ENCODE data around the gene RCVRN. TPM values are rescaled to one million over a fixed set of nuclear protein-coding genes. Genes with fewer than 3 reads are reported as not detected.

RCVRN gene
- total and polyA plus RNA-seq, 2 donors (not counting 1 experiment from before 2014, with no cell fraction given) = not detected

DNA sequence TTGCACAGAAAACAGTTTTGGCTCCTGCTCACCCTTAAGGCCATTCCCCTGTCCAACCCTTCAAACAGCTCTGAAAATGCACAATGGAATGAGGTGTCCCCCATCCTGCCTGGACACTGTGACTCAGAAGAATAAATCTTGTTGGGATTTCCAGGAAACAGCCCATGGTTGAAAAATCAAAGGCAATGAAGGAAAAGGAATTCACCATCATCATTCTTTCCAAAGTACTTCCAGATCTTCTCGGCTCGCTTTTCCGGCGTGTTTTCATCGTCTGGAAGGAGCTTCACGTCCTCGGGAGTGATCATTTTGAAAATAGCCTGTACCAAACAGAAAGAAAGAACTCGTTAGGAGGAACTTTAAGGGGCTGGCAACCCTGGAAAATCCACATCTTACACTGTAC is 4.3 kb downstream of the RCVRN start:
- H3K9me3 ChIP-seq (ENCODE audit: control insufficient read depth, insufficient read depth, low read depth, low read length) = no peaks in the 10 kb centered on the region
- peak overlapping the region; percentile 14 for H3K27ac ChIP-seq (ENCODE audit: insufficient read depth, low read length)
- no peaks in the 10 kb centered on the region for H4K20me1 ChIP-seq (ENCODE audit: control insufficient read depth, extremely low read depth, insufficient read depth, low read length)
- H3K4me2 ChIP-seq (ENCODE audit: extremely low read depth, insufficient read depth, low read length) = peak overlapping the region; percentile 44
- TF ChIP-seq, protein P1, sequence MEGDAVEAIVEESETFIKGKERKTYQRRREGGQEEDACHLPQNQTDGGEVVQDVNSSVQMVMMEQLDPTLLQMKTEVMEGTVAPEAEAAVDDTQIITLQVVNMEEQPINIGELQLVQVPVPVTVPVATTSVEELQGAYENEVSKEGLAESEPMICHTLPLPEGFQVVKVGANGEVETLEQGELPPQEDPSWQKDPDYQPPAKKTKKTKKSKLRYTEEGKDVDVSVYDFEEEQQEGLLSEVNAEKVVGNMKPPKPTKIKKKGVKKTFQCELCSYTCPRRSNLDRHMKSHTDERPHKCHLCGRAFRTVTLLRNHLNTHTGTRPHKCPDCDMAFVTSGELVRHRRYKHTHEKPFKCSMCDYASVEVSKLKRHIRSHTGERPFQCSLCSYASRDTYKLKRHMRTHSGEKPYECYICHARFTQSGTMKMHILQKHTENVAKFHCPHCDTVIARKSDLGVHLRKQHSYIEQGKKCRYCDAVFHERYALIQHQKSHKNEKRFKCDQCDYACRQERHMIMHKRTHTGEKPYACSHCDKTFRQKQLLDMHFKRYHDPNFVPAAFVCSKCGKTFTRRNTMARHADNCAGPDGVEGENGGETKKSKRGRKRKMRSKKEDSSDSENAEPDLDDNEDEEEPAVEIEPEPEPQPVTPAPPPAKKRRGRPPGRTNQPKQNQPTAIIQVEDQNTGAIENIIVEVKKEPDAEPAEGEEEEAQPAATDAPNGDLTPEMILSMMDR (conservative IDR thresholded peaks at IDR 0.05 in 1 of 2, IDR thresholded peaks at IDR 0.05 in 1 of 2; ENCODE audit: low read depth in 1 of 2, low read length in 2 of 2) = no peak
- no peak for TF ChIP-seq EZH2 (IDR thresholded peaks at IDR 0.05; ENCODE audit: low read length, missing control alignments)
- no peak overlapping the region for H3K4me3 ChIP-seq (replicated peaks in 1 of 4; ENCODE audit: control extremely low read depth in 1 of 4, insufficient read depth in 1 of 4, low read depth in 3 of 4, low read length in 4 of 4)
- no peaks in the 10 kb centered on the region for H3K36me3 ChIP-seq (ENCODE audit: control insufficient read depth, insufficient read depth, low read length)
- no peaks in the 10 kb centered on the region for H3K27me3 ChIP-seq (ENCODE audit: control insufficient read depth, insufficient read depth, low read length)
- no peak overlapping the region for H2AFZ ChIP-seq (ENCODE audit: low read length)
- no peaks in the 10 kb centered on the region for H3K4me1 ChIP-seq (ENCODE audit: control insufficient read depth, extremely low read depth, insufficient read depth, low read length)
- H3K9ac ChIP-seq (ENCODE audit: insufficient read depth, low read length) = no peak overlapping the region
- peak in 1 of 2 donors; percentile 85 for DNase-seq (ENCODE audit: low read depth in 2 of 2)
- H3K79me2 ChIP-seq (ENCODE audit: control insufficient read depth, insufficient read depth, low read length) = no peaks in the 10 kb centered on the region

DNA sequence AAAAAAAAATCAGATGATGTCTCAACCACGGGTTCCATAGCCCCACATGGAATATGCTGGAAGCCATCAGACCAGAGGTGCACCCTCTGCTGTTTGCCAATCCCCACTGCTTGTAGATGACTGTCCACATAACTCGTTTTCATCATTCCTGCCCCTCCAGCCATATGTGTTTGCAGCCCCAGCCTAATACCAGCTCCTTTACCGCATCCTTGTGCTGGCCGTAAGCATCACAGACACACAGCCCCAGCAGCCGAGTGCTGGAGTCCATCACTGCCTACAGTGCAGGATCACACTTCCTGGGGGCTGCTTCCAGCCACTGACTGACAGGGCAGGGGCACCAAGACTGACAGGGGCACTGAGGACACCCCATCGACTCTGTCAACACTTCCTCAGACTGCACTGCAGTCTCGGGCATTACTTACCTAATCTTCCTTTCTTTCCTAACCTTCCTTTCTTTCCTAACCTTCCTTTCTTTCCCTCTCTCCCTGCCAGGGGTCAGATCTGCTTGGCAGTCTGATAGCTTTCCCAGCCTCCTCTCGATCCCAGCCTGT is 5.0 kb downstream of the RCVRN start:
- Histone ChIP-seq H4K20me1 (ENCODE audit: control insufficient read depth, extremely low read depth, insufficient read depth, low read length) (no peaks in the 10 kb centered on the region), H3K4me1 (ENCODE audit: control insufficient read depth, extremely low read depth, insufficient read depth, low read length) (no peaks in the 10 kb centered on the region), H3K4me3 (replicated peaks in 1 of 4; ENCODE audit: control extremely low read depth in 1 of 4, insufficient read depth in 1 of 4, low read depth in 3 of 4, low read length in 4 of 4) (no peak overlapping the region), H3K4me2 (ENCODE audit: extremely low read depth, insufficient read depth, low read length) (no peak overlapping the region), H3K9ac (ENCODE audit: insufficient read depth, low read length) (no peak overlapping the region), H3K36me3 (ENCODE audit: control insufficient read depth, insufficient read depth, low read length) (no peaks in the 10 kb centered on the region), H3K9me3 (ENCODE audit: control insufficient read depth, insufficient read depth, low read depth, low read length) (no peaks in the 10 kb centered on the region), H3K27ac (ENCODE audit: insufficient read depth, low read length) (no peak overlapping the region), H3K27me3 (ENCODE audit: control insufficient read depth, insufficient read depth, low read length) (no peaks in the 10 kb centered on the region), H2AFZ (ENCODE audit: low read length) (no peak overlapping the region), H3K79me2 (ENCODE audit: control insufficient read depth, insufficient read depth, low read length) (no peaks in the 10 kb centered on the region)
- TF ChIP-seq, protein P1 (conservative IDR thresholded peaks at IDR 0.05 in 1 of 2, IDR thresholded peaks at IDR 0.05 in 1 of 2; ENCODE audit: low read depth in 1 of 2, low read length in 2 of 2) = no peak
- no peak for TF ChIP-seq EZH2 (IDR thresholded peaks at IDR 0.05; ENCODE audit: low read length, missing control alignments)
- peak in 1 of 2 donors; percentile 34 for DNase-seq (ENCODE audit: low read depth in 2 of 2)

DNA sequence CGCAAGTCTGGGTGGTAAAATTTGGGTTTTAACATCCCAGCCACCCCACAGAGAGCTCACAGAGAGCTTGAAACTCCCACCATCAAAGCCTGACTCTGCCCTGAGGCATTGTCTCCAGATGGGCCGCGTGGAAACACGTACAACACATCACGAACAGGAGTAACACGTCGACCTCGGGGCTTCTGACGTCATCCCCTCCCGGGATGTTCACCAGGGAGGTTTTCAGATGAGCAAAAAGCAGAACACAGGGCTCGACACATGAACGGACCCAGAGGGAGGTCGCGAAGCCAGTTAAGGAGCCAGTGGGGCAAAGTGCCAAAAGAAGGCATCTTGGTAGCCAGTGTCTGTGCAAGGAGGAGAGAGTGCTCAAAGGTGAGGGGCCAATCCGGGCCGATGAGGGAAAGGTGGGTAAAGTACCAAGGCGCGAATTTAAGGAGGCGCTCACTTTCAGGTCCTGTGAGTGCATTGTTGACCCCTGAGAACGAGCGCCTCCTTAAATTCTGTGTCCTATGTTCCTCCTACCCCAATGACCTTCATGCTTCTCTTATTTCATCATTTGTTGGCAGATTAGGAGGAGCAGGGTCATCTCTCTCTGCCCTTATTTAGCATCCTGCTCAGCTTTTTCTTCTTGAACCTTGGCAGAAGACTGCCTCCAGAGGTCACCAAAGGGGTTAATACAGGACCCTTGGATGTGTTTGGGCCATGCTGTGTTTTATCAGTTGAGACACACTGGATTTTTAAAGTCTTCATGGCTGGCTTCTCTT is 5.6 kb downstream of the RCVRN start:
- Histone ChIP-seq H3K4me2 (ENCODE audit: extremely low read depth, insufficient read depth, low read length) (no peak overlapping the region), H4K20me1 (ENCODE audit: control insufficient read depth, extremely low read depth, insufficient read depth, low read length) (no peaks in the 10 kb centered on the region), H3K79me2 (ENCODE audit: control insufficient read depth, insufficient read depth, low read length) (no peaks in the 10 kb centered on the region), H3K4me1 (ENCODE audit: control insufficient read depth, extremely low read depth, insufficient read depth, low read length) (no peaks in the 10 kb centered on the region), H3K9ac (ENCODE audit: insufficient read depth, low read length) (no peak overlapping the region), H2AFZ (ENCODE audit: low read length) (no peak overlapping the region), H3K27ac (ENCODE audit: insufficient read depth, low read length) (no peak overlapping the region), H3K36me3 (ENCODE audit: control insufficient read depth, insufficient read depth, low read length) (no peaks in the 10 kb centered on the region), H3K9me3 (ENCODE audit: control insufficient read depth, insufficient read depth, low read depth, low read length) (no peaks in the 10 kb centered on the region), H3K4me3 (replicated peaks in 1 of 4; ENCODE audit: control extremely low read depth in 1 of 4, insufficient read depth in 1 of 4, low read depth in 3 of 4, low read length in 4 of 4) (no peak overlapping the region), H3K27me3 (ENCODE audit: control insufficient read depth, insufficient read depth, low read length) (no peaks in the 10 kb centered on the region)
- DNase-seq (ENCODE audit: low read depth in 2 of 2) = no peak
- TF ChIP-seq, protein P1 (conservative IDR thresholded peaks at IDR 0.05 in 1 of 2, IDR thresholded peaks at IDR 0.05 in 1 of 2; ENCODE audit: low read depth in 1 of 2, low read length in 2 of 2) = no peak
- TF ChIP-seq EZH2 (IDR thresholded peaks at IDR 0.05; ENCODE audit: low read length, missing control alignments) = no peak
